Endothelial cell of coronary artery (primary cell): ENCODE results near the gene PHOSPHO2. TPM values are rescaled to one million over a fixed set of nuclear protein-coding genes. Genes with fewer than 3 reads are reported as not detected.

Source experiments
- total RNA-seq: library from RNA; depleted of rRNA; stranded (reverse); fragments of >200 nt; gene quantifications from 2 replicates; pipeline ENCODE4 v1.2.3, GENCODE V29; 2014

The PHOSPHO2 gene
- 1.4 and 2.3 TPM in 2 replicates for total RNA-seq

GRCh38 chr2:169694113-169694893 is at the start of gene PHOSPHO2, which contains the start of gene CFAP210:
TSS of gene PHOSPHO2 (plus strand) at chr2:169694469. CDS start at chr2:169700972, 6,503 bp downstream.
TSS of gene CFAP210 (minus strand) at chr2:169694405. CDS start at chr2:169694327, 78 bp downstream.

Other genes starting within 250 kb of the PHOSPHO2 start
- 2.2 and 3.9 TPM in 2 replicates for gene BBS5, start 215.0 kb upstream of the PHOSPHO2 start, total RNA-seq
- gene KLHL41, start 184.8 kb upstream of the PHOSPHO2 start, total RNA-seq = 0.09 and 0.19 TPM in 2 replicates
- gene FASTKD1, start 120.6 kb upstream of the PHOSPHO2 start, total RNA-seq = 19.3 and 23.1 TPM in 2 replicates
- gene PPIG, start 110.1 kb upstream of the PHOSPHO2 start, total RNA-seq = 20.9 and 22.8 TPM in 2 replicates
- not detected in 2 replicates for gene CFAP210, start 64 bp upstream of the PHOSPHO2 start, total RNA-seq
- gene KLHL23, start 39.4 kb downstream of the PHOSPHO2 start, total RNA-seq = 10.4 and 12.1 TPM in 2 replicates
- gene SSB, start 104.4 kb downstream of the PHOSPHO2 start, total RNA-seq = 100 and 112 TPM in 2 replicates
- gene METTL5, start 130.4 kb downstream of the PHOSPHO2 start, total RNA-seq = 52.1 and 54.0 TPM in 2 replicates
- 25.6 and 34.9 TPM in 2 replicates for gene UBR3, start 133.0 kb downstream of the PHOSPHO2 start, total RNA-seq